ENCODE results near the gene SLC25A21. TPM values are rescaled to one million over a fixed set of nuclear protein-coding genes. Genes with fewer than 3 reads are reported as not detected.

Gene SLC25A21
- total and polyA plus RNA-seq, 2 experiments from 2014 or later, result 10.6 to 12.1 TPM

- TF ChIP-seq CTCF (conservative IDR thresholded peaks at IDR 0.05; ENCODE audit: low read depth in 2 of 2), result no peak
- no peak for TF ChIP-seq JUNB (IDR thresholded peaks at IDR 0.05; ENCODE audit: unreplicated experiment)
- TF ChIP-seq EZH2phosphoT487 (IDR thresholded peaks at IDR 0.05; ENCODE audit: unreplicated experiment), result no peak
Measured at GRCh38 chr14:36751106-36751505, 421.3 kb downstream of the SLC25A21 start (continued).

DNA sequence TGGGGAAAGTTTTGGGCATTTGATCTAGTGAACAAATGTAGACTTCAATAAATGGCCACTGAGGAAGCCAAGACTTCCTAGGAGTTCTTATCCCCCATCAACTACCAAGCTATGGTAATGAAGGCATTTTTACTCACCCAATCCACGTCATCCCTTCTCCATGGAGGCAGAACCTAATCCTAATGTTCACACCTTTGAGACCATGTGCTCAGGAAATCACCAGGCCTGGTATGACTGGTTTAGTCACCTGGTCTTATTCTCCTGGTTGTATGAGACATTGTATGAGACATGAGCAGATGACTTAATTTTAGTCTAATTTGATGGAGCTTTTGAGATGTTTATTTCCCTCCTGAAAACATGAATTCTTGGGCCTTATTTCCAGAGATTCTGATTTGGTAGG lies 422.2 kb downstream of the SLC25A21 start:
- H3F3A ChIP-seq (replicated peaks; ENCODE audit: low read depth), result no peaks in the 10 kb centered on the region
- H3K4me3 ChIP-seq, result no peak overlapping the region
- H3K27ac Mint-ChIP-seq, result no peak overlapping the region
- H3K27me3 ChIP-seq (ENCODE audit: insufficient read depth), result no peaks in the 10 kb centered on the region
- H3K36me3 Mint-ChIP-seq (ENCODE audit: low read depth), result peaks cover 6% of the 10 kb centered on the region; the same call in 2 of the 3 replicates
- ATAC-seq, result no peak
- H2AFZ ChIP-seq, result no peak overlapping the region
- no peak overlapping the region for H3K27ac ChIP-seq (ENCODE audit: low read depth)
- 0 out of 2 replicates have a peak, but pooled peaks cover 8% of the 10 kb centered on the region for H3K4me1 ChIP-seq (ENCODE audit: insufficient read depth)
- H3K27me3 Mint-ChIP-seq (ENCODE audit: insufficient read depth, low read depth, poor library complexity), result no peaks in the 10 kb centered on the region
- no peaks in the 10 kb centered on the region for H3K36me3 ChIP-seq (ENCODE audit: insufficient read depth)
- H3K4me1 Mint-ChIP-seq, result no peaks in the 10 kb centered on the region
- no peaks in the 10 kb centered on the region for H3K79me2 ChIP-seq (replicated peaks; ENCODE audit: insufficient read depth)
- no peaks in the 10 kb centered on the region for H3K9me2 ChIP-seq (ENCODE audit: insufficient read depth)
- H3K4me3 Mint-ChIP-seq, result no peak overlapping the region
- H3K4me2 ChIP-seq, result no peak overlapping the region
- peaks cover 11% of the 10 kb centered on the region for H3K9me3 Mint-ChIP-seq
- DNase-seq (ENCODE audit: low spot score), result no peak
- no peaks in the 10 kb centered on the region for H4K20me1 ChIP-seq (replicated peaks; ENCODE audit: insufficient read depth)
- TF ChIP-seq ETS1 (IDR thresholded peaks at IDR 0.05), result no peak

DNA sequence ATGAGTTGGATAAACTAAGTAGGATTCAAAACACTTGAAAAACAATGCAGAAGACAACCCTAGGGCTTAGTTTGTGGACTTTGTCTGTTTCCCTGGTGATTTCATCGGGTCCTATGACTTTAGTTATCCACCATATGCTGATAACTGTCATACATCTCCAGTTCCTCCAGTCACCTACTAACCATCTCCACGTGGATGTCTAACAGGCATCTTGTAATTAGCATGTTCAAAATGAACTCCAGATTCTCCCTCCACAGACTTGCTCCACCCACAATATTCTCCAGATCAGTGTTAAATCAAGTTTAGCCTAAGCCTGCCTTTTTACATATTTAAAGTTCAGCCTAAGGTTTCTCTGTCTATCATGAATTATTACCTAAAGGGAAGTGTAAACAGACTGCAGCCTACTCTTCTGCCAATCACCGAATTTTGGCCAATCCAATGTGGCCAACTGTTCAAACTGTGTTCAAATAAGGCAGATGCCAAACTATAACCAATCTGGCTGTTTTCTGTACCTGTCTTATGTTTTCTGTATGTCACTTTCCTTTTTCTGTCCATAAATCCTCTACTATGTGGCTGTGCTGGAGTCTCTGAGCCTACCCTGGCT lies 423.7 kb downstream of the SLC25A21 start:
- H3K4me1 Mint-ChIP-seq, result no peaks in the 10 kb centered on the region
- H3K9me3 Mint-ChIP-seq, result peaks cover 22% of the 10 kb centered on the region
- H3K9me2 ChIP-seq (ENCODE audit: insufficient read depth), result no peaks in the 10 kb centered on the region
- H4K20me1 ChIP-seq (replicated peaks; ENCODE audit: insufficient read depth), result no peaks in the 10 kb centered on the region
- H3K4me3 ChIP-seq, result no peak overlapping the region
- H3K27ac ChIP-seq (ENCODE audit: low read depth), result no peak overlapping the region
- H3K4me2 ChIP-seq, result no peak overlapping the region
- no peak for ATAC-seq
- peaks cover 6% of the 10 kb centered on the region; the same call in 2 of the 3 replicates for H3K36me3 Mint-ChIP-seq (ENCODE audit: low read depth)
- TF ChIP-seq NANOG (IDR thresholded peaks at IDR 0.05; ENCODE audit: borderline replicate concordance) (no peak), CTCF (conservative IDR thresholded peaks at IDR 0.05; ENCODE audit: low read depth in 2 of 2) (no peak), JUNB (IDR thresholded peaks at IDR 0.05; ENCODE audit: unreplicated experiment) (no peak)
- no peak overlapping the region for H3K4me3 Mint-ChIP-seq
- 0 out of 2 replicates have a peak, but pooled peaks cover 8% of the 10 kb centered on the region for H3K4me1 ChIP-seq (ENCODE audit: insufficient read depth)
- H2AFZ ChIP-seq, result no peak overlapping the region
- no peak overlapping the region for H3K27ac Mint-ChIP-seq
- H3K27me3 ChIP-seq (ENCODE audit: insufficient read depth), result no peaks in the 10 kb centered on the region
- no peaks in the 10 kb centered on the region for H3K36me3 ChIP-seq (ENCODE audit: insufficient read depth)
- no peaks in the 10 kb centered on the region for H3F3A ChIP-seq (replicated peaks; ENCODE audit: low read depth)
- H3K27me3 Mint-ChIP-seq (ENCODE audit: insufficient read depth, low read depth, poor library complexity), result no peaks in the 10 kb centered on the region
- no peaks in the 10 kb centered on the region for H3K79me2 ChIP-seq (replicated peaks; ENCODE audit: insufficient read depth)
- no peak for DNase-seq (ENCODE audit: low spot score)

Data from GM23338 (cell line).